A204.1 (cell line): ENCODE data around the gene FUT1.
"Not testable (repeated sequence)": the region's sequence is repeated elsewhere in the genome, so short reads cannot be mapped to it uniquely, and the experiment has no call there.

Experiments
- FAIRE-seq: peaks from 2 replicates; lab custom pipeline; 2012; peaks lifted over from hg19 to GRCh38; lab: Jason Lieb, UNC

Gene FUT1

GRCh38 chr19:48740164-48740972 is 12.1 kb downstream of the FUT1 start, which contains the start of gene RASIP1:
TSS of gene RASIP1 (minus strand) at chr19:48740610. CDS start at chr19:48740282, 328 bp downstream.
- no peak for FAIRE-seq

GRCh38 chr19:48739404-48740163 is 12.9 kb downstream of the FUT1 start:
- FAIRE-seq: no peak

DNA sequence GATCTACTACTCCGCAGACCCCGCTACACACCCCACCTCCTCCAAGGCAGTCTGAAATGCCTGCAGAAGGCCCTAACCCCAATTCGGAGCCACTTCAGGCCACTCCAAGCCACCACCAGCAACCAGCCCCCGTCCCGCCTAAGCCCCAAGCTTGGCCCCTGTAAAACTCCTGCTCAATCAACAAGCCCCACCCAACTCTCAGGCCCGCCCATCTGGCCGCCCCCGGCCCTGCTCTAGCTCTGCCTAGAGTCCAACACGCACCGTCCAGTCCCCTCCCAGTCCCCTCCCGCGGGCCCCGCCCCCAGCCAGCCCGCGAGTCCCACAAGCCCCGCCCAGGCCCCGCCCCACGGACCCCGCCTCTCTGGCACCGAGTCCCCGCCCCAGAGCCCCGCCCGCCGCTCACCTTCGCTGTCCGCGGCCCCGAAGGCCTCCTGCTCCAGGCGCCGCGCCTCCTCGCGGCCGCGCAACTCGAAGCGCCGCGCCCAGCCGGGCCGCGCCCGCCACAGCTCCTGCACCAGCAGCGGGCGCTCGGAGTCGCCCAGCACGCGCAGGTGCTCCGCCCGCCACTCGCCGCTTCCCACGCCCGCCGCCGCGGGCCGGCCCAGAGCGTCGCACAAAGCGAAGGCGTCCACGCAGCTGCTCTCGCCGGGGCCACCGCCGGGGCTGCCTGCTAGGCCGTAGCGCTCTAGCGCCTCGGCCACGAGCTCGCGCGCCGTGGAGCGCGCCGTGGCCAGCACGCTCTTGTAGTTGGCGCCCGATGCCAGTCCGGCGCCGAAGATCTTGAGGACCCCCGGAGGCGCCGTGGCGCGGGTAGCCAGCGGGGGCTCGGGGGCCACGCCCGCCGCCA is 13.7 kb downstream of the FUT1 start:
- no peak for FAIRE-seq

- no peak for FAIRE-seq
These were observed 15.0 kb downstream of the FUT1 start for GRCh38 chr19:48737360-48737998.

DNA sequence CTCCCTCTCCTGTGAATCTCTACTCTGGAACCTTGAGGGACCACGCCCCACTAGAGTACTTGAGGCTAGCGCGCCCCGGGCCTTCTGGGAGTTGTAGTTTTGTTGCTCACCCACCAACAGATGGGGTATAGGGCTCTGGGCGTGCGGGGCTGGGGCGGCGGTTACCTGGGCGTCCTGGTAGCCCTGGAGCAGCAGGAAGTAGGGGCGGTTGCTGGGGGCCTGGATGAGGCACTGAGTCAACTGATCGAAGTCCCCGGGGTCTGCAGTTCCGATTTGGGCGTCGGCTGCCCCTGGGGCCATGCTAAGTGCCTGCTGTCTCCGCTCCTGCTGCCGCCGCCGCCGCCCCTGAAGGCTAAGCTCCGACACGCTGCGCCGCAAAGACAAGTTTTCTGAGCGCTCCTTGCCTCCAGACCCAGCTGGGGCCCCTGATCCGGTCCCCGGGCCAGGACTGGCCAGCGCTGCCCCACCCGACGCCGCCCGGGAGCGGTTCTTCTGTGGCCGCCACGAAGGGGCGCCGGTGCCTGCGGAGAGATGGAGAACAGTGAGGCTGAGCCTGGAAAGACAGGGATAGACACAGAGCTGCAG is 17.3 kb downstream of the FUT1 start:
- no peak for FAIRE-seq

DNA sequence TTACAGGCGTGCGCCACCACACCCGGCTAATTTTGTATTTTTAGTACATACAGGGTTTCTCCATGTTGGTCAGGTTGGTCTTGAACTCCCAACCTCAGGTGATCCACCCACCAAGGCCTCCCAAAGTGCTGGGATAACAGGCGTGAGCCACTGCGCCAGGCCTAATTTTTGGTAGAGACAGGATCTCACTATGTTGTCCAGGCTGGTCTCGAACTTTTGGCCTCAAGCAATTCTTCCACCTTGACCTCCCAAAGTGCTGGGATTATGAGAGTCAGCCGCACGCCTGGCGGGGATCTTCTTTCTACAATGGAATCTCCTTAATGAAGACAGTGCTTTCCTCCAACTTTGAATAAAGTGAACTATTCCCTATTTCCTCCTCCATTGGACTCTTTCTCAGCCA is 17.8 kb downstream of the FUT1 start:
- no peak for FAIRE-seq

GRCh38 chr19:48731452-48731851 is 21.0 kb downstream of the FUT1 start:
- no peak for FAIRE-seq

DNA sequence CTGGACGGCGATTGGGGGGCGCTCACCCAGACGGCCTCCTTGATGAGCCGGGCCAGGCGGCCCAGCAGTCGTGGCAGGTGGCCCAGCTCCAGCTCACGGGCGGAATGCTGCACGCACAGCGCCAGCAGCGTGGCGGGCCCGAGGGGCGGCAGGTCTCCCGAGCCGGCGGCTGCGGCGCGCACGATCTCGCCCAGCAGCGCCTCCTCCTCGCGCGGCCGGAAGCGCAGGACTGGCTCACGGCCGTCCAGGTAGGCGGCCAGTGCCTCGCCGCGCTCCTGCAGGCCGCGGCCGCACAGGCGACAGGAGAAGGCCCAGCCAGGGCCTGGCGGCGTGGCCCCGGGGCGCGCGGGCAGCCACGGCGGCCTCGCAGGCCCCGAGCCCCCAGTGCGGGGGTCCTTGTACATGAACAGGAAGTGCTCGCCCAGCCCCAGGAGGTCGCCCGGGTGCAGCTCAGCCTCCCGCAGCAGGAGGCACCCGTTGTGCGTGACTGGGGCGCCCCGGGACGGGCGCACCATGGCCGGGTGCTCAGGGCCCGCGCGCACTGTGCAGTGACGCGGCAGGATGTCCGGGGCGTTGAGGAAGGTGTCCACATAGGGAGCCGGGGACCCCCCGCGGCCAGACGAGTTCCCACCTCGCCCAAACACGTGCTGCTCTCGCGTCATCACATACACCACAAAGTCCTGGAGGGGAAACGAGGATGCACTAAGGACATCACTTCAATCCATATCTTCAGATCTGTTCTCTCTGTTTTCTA is 23.4 kb downstream of the FUT1 start:
- no peak for FAIRE-seq

DNA sequence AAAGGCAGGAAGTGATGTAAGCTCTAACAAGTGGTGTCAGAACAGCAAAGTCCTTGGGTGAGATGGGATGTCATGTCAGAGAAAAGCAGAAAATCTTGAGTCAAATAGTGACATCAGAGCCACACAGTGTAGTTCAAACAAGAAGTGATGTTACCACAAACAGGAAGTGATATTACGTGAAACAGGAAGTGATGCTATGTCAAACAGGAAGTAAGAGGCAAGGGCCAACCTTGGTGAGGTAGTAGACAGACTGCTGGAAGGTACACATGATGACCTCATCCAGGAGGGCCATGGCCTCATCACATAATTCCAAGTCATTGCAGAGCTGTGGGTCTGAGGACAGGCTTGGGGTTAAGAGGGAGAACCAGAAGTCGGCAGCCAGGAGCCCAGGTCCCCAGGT is 25.9 kb downstream of the FUT1 start:
- FAIRE-seq: no peak

- no peak for FAIRE-seq
These were observed 27.4 kb downstream of the FUT1 start for GRCh38 chr19:48724796-48725753.

DNA sequence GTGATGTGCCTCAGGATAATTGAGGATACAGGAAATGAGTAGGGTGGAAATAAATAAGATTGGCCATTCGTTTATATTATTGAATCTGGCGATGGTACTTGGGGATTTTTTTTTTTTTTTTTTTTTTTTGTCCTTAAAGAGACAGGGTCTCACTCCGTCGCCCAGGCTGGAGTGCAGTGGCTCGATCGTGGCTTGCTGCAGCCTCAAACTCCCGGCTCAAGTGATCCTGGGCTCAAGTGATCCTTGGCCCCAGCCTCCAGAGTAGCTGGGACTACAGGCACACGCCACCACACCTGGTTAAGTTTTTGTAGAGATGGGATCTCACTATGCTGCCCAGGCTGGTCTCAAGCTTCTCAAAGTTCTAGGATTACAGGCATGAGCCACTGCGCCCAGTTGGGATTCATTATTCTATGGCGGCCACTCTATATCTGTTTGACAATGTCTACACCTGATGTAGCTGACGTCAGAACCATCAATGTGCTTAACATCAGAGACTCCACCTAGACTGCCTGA is 30.2 kb downstream of the FUT1 start:
- FAIRE-seq: no peak

DNA sequence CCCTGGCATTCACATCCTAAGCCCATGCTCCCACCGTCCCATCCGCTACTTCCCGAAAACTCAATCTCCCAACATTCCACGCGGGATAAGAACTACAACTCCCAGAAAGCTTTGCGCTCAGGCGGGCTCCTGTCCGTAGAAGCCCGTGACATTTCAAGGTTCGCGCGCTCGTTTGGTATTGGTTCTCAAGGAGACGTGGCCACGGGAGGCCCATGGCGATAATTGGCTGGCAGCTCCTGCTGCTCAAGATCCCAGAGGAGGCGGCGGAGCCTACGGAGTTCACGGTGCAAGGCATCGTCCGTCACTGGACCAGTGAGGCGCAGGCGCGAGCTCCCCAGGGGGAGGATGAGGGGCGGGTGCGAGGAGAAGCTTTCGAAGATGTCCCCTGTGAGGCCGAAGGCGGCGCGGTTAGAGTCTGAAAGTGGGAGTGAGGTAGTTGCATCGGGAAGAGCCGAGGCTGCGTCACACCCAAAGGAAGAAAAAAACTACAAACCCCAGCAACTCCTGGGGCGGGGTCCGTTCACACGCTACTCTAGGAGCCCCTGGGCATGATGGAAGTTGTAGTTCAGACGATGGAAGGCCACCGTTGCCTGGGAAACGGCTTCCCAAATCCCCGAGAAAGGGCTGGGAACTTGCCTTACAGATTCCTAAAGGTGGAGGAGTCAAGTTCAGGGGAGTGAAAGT is 31.7 kb downstream of the FUT1 start:
- peak; percentile 98 for FAIRE-seq

DNA sequence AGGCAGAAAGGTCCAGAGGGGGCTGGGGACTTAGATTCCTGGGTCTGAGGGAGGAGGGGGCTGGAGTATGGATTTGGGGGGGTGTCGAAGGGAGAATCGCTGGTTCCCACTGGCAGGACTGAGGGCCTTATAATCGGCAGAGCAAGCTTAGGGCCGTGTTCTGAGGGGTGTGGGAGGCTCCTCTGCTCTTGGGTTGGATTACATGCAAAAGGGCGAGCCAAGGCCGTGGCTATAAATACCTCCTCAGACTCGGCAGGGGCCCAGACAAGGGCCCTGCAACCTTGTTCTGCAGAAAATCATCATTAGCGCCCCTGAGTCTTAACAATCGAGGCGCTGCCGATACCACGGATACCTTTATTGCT is 32.2 kb downstream of the FUT1 start:
- no peak for FAIRE-seq

- FAIRE-seq: no peak
These were observed 32.9 kb downstream of the FUT1 start, which contains the start of gene MAMSTR for GRCh38 chr19:48719263-48720171. TSS of gene MAMSTR (minus strand) at chr19:48719725. CDS start at chr19:48719031, 694 bp downstream.

GRCh38 chr19:48718711-48719231 is 33.7 kb downstream of the FUT1 start:
- FAIRE-seq: no peak

GRCh38 chr19:48718106-48718505 is 34.3 kb downstream of the FUT1 start:
- not testable (repeated sequence) for FAIRE-seq

DNA sequence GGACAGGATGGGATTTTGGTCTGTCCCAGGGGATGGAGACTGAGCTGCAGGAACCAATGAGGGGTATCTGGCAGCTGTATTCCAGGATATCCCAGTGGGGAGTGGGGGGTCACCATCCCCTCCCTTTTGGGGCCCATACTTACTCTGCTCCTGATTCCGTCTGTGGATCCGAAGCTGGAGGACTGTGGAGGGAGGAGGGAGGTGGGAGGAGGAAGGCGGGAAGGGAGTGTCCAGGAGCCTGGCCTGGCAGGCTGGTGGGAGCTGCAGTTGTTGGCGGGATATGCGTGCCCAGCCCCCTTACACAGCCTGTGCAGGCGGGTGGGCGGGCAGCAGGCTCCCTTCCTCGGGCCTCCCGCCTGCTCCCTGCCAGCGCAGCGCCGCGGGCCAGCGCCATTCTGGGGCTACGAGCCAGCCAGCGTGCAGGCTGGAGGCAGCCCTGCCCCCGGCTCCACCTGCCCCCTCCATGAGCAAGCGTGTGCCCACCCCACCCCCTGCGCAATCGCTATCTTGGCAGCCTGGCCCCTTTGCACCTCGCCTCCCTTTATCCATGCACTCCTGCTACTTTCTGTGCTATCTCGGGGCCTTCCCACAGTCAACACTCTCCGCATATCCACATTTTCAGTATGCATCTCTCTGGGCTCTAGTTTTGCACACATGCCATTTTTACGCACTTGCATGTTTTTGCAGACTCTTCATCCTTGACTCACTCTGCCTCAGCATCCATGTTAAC is 35.7 kb downstream of the FUT1 start:
- FAIRE-seq: no peak
